Lower lobe of right lung (tissue), 2 donors: ENCODE data around the gene XIRP2. TPM values are rescaled to one million over a fixed set of nuclear protein-coding genes. Genes with fewer than 3 reads are reported as not detected.

Experiments
- ATAC-seq, 2 donors: fragments of 200-7000 bp; cut with Tn5 transposase; one replicate each; pipeline ENCODE4 v1.9.1; 2020 to 2022; ENCODE audit warnings: mild to moderate bottlenecking in 2 of 2, moderate library complexity in 2 of 2
- DNase-seq: peaks from one replicate; pipeline ENCODE4 v3.0.0-alpha.2; 2020
- H3K27ac ChIP-seq: fragments of 200-600 bp; one replicate; pipeline ENCODE4 v1.8.0; 2022
- H3K27me3 ChIP-seq: fragments of 200-600 bp; one replicate; pipeline ENCODE4 v1.8.0; 2022; ENCODE audit warnings: low read depth
- H3K36me3 ChIP-seq: fragments of 200-600 bp; one replicate; pipeline ENCODE4 v1.8.0; 2022; ENCODE audit warnings: mild to moderate bottlenecking
- H3K4me1 ChIP-seq: fragments of 200-600 bp; one replicate; pipeline ENCODE4 v1.8.0; 2022
- H3K4me3 ChIP-seq: fragments of 200-600 bp; one replicate; pipeline ENCODE4 v1.8.0; 2022; ENCODE audit warnings: mild to moderate bottlenecking
- H3K9me3 ChIP-seq: fragments of 200-600 bp; one replicate; pipeline ENCODE4 v1.8.0; 2022
- intact Hi-C: fragments of 100-400 bp; cut with DNase I; formaldehyde crosslinking; loops from one replicate; pipeline ENCODE4 v1.11.0; 2022
- total RNA-seq: library from RNA; stranded (reverse); fragmentation: NEBNext Ultra II Directional; extraction: Animal tissue kit (Norgen Biotek cat#: 25700); gene quantifications from one replicate; pipeline ENCODE4 v1.2.1, GENCODE V29; 2021
- TF ChIP-seq, protein P1 (sequence below): fragments of 200-600 bp; IDR thresholded peaks from one replicate; pipeline ENCODE4 v1.8.0; 2022; ENCODE audit warnings: antibody characterized with exemption, mild to moderate bottlenecking
- donor health status: DM: no; HTN: yes; CAD: no; lungs with severe emphysema.

The XIRP2 gene
- total RNA-seq, 1 donor from 2014 or later = 0.18 TPM

DNA sequence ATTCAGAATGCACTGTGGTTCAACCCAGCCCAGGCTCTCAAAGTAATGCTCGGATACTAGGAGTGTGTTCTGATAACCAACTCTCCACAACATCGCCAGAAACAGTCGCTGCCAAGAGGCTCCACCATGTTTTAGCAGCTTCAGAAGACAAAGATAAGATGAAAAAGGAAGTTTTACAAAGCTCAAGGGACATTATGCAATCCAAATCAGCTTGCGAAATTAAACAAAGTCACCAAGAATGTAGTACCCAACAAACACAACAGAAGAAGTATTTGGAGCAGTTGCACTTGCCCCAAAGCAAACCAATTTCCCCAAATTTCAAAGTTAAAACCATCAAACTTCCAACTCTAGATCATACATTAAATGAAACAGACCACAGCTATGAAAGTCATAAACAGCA is 360.9 kb downstream of the XIRP2 start:
- TF ChIP-seq, protein P1, sequence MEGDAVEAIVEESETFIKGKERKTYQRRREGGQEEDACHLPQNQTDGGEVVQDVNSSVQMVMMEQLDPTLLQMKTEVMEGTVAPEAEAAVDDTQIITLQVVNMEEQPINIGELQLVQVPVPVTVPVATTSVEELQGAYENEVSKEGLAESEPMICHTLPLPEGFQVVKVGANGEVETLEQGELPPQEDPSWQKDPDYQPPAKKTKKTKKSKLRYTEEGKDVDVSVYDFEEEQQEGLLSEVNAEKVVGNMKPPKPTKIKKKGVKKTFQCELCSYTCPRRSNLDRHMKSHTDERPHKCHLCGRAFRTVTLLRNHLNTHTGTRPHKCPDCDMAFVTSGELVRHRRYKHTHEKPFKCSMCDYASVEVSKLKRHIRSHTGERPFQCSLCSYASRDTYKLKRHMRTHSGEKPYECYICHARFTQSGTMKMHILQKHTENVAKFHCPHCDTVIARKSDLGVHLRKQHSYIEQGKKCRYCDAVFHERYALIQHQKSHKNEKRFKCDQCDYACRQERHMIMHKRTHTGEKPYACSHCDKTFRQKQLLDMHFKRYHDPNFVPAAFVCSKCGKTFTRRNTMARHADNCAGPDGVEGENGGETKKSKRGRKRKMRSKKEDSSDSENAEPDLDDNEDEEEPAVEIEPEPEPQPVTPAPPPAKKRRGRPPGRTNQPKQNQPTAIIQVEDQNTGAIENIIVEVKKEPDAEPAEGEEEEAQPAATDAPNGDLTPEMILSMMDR = no peak
- DNase-seq = no peak
- H3K4me1 ChIP-seq = no peaks in the 10 kb centered on the region
- intact Hi-C loops = no loop called here
- no peaks in the 10 kb centered on the region for H3K36me3 ChIP-seq
- no peak for ATAC-seq
- no peak overlapping the region for H3K27ac ChIP-seq
- no peaks in the 10 kb centered on the region for H3K27me3 ChIP-seq
- H3K4me3 ChIP-seq = no peak overlapping the region
- H3K9me3 ChIP-seq = no peaks in the 10 kb centered on the region

DNA sequence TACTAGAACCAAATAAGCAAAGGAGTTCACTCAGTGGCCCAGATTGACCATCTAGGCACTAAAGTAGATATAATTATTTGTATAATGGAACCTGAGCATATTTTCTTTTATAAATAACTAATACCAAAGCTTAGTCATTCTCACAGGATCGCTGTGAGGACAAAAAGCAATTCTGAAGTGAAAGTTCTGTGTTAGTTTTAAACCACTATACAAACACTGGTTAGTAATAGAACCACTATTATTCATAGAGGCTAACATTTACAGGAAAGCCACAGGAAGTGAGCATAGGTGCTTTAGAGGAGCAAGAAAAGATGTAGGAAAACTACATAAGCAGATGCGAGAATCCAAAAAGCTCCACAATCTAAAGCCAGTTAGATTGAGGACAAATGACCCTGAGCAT is 364.7 kb downstream of the XIRP2 start:
- TF ChIP-seq, protein P1 = no peak
- H3K4me3 ChIP-seq = no peak overlapping the region
- no peaks in the 10 kb centered on the region for H3K4me1 ChIP-seq
- no peak for DNase-seq
- H3K27me3 ChIP-seq = no peaks in the 10 kb centered on the region
- H3K27ac ChIP-seq = no peak overlapping the region
- H3K36me3 ChIP-seq = no peaks in the 10 kb centered on the region
- H3K9me3 ChIP-seq = no peaks in the 10 kb centered on the region
- intact Hi-C loops = no loop called here
- peak in 1 of 2 donors; percentile 37 for ATAC-seq

DNA sequence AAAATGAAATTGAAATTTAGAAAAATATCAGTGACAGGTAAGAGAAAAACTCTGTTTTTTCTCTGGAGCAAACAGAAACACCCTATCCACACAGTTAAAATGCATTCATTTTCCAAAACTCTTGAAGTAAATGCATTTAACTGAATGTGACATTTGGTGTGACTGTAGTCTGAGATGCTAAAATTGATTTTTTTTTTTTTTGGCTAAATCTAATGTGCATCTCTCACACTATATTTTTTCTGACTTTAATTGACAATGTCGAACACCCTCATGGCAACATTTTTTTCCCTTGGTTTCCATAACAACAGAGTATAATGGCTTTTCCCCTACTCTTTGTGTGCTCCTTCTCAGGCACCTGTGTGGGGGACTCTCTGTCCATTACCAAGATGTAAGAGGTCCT is 366.4 kb downstream of the XIRP2 start:
- no peak for ATAC-seq
- TF ChIP-seq, protein P1 = no peak
- intact Hi-C loops = no loop called here
- no peaks in the 10 kb centered on the region for H3K27me3 ChIP-seq
- DNase-seq = no peak
- no peaks in the 10 kb centered on the region for H3K4me1 ChIP-seq
- H3K36me3 ChIP-seq = no peaks in the 10 kb centered on the region
- H3K27ac ChIP-seq = no peak overlapping the region
- H3K4me3 ChIP-seq = no peak overlapping the region
- no peaks in the 10 kb centered on the region for H3K9me3 ChIP-seq

DNA sequence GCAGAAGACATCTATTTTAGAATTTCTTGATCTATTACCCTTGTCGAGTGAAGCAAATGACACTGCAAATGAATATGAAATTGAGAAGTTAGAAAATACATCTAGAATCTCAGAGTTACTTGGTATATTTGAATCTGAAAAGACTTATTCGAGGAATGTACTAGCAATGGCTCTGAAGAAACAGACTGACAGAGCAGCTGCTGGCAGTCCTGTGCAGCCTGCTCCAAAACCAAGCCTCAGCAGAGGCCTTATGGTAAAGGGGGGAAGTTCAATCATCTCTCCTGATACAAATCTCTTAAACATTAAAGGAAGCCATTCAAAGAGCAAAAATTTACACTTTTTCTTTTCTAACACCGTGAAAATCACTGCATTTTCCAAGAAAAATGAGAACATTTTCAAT is 370.4 kb downstream of the XIRP2 start:
- Histone ChIP-seq H3K36me3 (no peaks in the 10 kb centered on the region), H3K27ac (no peak overlapping the region), H3K9me3 (no peaks in the 10 kb centered on the region), H3K4me3 (no peak overlapping the region), H3K27me3 (no peaks in the 10 kb centered on the region), H3K4me1 (no peaks in the 10 kb centered on the region)
- TF ChIP-seq, protein P1 = no peak
- ATAC-seq (no peak), DNase-seq (no peak)
- intact Hi-C loops = no loop called here

DNA sequence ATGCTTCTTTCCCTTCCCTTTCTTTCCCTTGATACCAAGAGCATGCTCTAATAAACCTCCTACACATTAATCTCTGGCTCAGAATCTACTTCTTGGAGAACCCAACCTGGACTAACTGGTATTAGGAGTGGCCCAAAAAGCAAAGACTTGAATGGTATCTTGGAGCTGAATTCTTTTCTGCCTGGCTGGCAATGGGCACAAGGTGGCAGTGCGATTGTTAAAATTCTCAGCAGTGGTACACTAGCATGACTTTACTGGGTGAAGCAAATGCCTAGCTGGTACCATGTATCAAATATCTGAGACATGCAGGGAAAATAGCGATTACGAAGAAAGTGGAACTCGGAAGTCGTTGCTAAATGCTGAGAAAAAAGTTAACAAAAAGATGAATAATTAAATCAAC is 376.1 kb downstream of the XIRP2 start:
- intact Hi-C loops = no loop called here
- no peak overlapping the region for H3K27ac ChIP-seq
- H3K4me3 ChIP-seq = no peak overlapping the region
- ATAC-seq (no peak), DNase-seq (no peak)
- H3K36me3 ChIP-seq = no peaks in the 10 kb centered on the region
- TF ChIP-seq, protein P1 = peak; percentile 6
- H3K4me1 ChIP-seq = no peaks in the 10 kb centered on the region
- no peaks in the 10 kb centered on the region for H3K27me3 ChIP-seq
- peaks cover 12% of the 10 kb centered on the region for H3K9me3 ChIP-seq

DNA sequence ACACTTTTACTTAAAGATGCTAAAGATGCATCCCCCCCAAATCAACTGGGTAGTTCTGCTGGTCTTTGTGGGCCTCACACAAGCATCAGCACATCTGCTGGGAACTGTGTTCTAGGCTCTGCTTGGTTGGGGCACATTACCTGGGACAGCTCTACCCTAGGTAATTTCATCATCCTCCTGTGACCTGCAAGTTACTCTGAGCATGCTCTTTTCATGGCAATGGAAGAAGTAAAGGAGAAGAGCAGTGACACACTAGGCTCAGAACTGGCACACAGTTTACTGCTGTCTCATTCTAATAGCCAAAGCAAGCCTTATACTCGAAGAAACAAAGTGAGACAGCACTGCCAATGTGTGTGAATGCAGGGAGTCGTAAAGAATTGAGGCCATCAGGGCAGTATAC is 376.7 kb downstream of the XIRP2 start:
- TF ChIP-seq, protein P1 = no peak
- no peaks in the 10 kb centered on the region for H3K36me3 ChIP-seq
- intact Hi-C loops = no loop called here
- ATAC-seq (no peak), DNase-seq (no peak)
- no peak overlapping the region for H3K4me3 ChIP-seq
- H3K27me3 ChIP-seq = no peaks in the 10 kb centered on the region
- peaks cover 12% of the 10 kb centered on the region for H3K9me3 ChIP-seq
- H3K4me1 ChIP-seq = no peaks in the 10 kb centered on the region
- no peak overlapping the region for H3K27ac ChIP-seq
